ENCODE results near the gene PSMB9.
"Not testable (repeated sequence)": the region's sequence is repeated elsewhere in the genome, so short reads cannot be mapped to it uniquely, and the experiment has no call there.

Gene PSMB9

DNA sequence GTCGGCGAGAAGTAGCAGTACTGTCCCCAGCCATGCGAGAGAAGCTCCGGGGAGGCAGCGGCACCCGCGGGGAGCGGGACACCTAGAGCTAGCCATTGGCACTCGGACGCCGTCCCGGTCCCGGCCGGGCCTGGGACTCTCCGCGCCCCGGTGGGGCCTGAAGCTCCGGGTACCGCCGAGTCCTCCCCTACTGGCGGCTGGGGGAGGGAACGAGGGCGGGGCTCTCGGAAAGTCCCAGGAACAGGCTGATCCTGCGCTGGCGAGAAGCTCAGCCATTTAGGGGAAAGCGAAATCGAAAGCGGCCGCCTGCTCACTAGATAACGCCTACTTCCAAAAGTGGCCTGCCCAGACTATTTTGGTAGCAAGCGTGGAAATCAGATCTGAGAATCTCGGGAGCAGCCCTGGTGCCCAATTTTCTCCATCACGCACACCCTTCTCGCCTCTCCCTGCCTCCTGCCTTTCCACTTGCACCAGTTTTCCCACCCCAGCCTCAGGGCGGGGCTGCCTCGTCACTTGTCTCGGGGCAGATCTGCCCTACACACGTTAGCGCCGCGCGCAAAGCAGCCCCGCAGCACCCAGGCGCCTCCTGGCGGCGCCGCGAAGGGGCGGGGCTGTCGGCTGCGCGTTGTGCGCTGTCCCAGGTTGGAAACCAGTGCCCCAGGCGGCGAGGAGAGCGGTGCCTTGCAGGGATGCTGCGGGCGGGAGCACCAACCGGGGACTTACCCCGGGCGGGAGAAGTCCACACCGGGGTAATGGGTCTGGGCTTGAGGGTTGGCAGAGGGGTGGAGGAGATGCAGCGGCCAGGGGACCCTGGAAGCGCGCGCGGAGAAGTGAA, at the start of gene PSMB9, which contains the start of gene TAP1:
Gene PSMB9, plus strand, starts transcription at position 652 of the 835 bp plus-strand sequence. Its CDS starts 38 bp downstream, at position 690.
Gene TAP1, minus strand, starts transcription at position 164 of the 835 bp plus-strand sequence. Its CDS starts 68 bp downstream, at position 96.
- in situ Hi-C loops (cut with MboI; ENCODE audit: low sequenced_read_pairs), result no loop called here

DNA sequence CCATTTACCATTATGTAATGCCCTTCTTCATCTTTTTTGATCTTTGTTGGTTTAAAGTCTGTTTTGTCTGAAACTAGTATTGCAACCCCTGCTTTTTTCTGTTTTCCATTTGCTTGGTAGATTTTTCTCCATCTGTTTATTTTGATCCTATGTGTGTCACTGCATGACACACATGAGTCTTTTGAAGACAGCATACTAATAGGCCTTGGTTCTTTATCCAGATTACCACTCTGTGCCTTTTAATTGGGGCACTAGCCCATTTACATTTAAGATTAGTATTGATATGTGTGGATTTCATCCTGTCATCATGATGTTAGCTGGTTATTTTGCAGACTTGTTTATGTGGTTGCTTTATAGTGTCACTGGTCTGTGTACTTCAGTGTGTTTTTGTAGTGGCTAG, 48.6 kb upstream of the PSMB9 start:
- in situ Hi-C loops (cut with MboI; ENCODE audit: low sequenced_read_pairs), result not testable (repeated sequence)

DNA sequence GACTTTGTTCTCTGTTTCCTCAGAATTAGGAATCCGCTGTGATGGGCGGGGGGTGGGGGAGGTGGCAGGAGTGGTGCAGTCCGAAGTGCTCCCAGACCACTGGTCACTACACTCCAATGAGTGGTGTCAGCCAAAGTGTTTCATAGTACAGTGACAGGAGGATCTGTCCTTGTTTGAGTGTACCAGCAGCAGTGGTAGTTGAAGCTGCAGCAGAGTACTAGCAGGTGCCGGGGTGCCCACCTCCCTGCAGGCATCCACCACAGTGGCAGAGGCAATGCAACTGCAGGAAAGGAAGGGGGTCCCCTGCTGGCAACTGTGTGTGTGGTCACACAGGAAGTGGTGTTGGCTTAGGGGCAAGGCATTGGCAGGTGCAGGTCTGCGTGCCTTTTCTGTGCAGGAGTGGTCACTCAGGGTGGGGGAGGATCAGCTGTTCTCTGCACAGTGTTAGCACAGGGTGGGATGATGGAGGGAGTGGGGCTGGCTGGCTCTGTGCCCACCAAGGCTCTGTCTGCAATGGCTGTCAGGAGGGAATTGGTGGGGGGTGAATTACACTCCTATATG, 46.9 kb upstream of the PSMB9 start:
- in situ Hi-C loops (cut with MboI; ENCODE audit: low sequenced_read_pairs), result no loop called here

DNA sequence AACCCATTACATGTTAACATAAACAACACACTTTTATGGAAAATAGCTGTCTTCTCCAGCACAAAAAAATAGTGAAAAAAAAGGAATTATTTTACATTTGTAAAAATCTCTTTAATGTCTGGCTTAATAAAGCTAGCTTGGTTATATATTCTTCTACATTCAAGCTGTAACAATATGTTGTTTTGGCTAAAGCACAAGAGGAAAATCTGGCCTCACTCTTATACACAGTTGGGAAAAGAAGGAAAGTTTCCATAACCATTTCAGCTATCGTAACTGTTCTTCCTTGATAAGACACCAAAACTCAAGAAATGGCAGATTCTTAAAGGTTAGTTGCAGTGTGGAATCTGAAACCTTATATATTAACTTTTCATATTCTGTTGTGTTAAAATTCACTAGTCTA, 44.8 kb upstream of the PSMB9 start:
- in situ Hi-C loops (cut with MboI; ENCODE audit: low sequenced_read_pairs), result no loop called here

DNA sequence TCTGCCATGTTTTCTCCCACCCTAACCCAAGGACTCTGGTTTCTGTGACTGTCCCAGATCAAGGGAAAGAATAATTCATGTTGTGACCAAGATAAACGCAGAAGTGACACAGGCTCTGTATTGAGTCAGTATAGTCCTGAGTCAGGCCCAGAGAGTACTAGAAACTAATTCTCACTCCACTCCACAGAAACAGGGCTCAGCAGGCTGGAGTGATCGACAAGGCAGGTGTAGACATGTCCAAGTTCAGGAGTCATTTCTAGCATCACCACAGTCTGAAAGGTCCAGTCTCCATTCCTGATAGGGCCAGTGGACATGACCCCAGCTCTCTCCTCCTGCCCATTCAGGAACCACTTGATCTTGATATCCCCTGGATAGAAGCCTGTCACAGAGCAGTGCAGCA, 39.8 kb upstream of the PSMB9 start:
- in situ Hi-C loops (cut with MboI; ENCODE audit: low sequenced_read_pairs), result no loop called here

DNA sequence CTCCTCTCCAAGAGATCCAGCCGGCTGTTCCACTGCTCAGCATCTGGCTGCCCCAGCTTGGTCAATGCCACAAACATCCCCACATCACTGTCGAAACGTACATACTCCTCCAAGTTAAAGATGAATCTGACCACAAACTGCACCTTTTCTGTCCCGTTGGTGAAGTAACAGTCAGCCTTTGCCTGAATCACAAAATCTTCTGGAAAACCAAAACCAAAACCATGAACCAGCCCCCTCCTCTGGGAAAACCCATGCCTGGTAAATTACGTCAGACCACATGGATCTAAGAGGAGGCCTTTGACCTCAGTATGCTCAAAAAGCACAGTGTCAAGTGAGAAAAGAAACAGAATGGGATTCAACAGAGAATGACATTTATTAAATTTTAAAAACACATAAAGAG, 38.9 kb upstream of the PSMB9 start:
- in situ Hi-C loops (cut with MboI; ENCODE audit: low sequenced_read_pairs), result no loop called here

DNA sequence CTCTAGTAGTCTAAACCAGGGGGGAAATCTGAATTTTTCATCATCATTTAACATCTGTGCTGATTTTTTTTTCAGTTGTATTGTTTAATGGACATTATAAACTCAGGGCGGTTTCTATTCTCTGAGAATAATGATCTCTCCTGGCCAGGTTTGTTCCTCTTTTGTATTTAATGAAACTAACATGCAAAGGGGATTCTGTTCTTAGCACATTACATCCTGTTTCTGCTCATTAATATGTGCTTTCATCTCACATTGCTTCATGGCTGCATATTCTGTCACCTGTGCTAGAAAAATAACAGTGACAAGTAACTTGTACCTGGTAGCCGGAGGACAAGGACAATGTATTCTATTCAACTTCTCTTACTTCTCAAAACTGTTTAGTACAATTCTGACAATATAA, 38.0 kb upstream of the PSMB9 start:
- in situ Hi-C loops (cut with MboI; ENCODE audit: low sequenced_read_pairs), result no loop called here

DNA sequence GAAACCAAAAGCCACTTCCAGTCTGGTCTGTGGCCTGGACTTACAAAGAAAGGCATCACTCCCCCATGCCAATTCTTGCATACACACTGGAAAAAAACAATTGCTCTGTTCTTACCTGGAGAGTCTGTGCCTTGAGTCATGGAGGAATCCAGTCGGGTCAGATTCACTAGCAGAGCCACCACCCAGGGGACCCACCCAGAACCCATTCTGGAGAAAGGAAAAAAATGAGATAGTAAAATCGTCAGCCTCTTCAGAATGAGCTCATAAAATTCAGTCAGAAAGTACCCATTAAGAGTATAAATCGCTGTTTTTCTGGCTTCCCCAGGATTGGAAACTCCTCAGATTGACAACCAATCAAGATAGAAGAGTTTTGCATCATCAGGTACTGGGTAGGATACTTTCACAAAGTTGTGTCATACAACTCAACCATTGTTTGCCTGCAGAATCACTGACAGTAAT, 37.2 kb upstream of the PSMB9 start, which contains the start of gene HLA-DOB:
Gene HLA-DOB, minus strand, starts transcription at position 257 of the 459 bp plus-strand sequence. Its CDS starts 51 bp downstream, at position 206.
- in situ Hi-C loops (cut with MboI; ENCODE audit: low sequenced_read_pairs), result no loop called here

DNA sequence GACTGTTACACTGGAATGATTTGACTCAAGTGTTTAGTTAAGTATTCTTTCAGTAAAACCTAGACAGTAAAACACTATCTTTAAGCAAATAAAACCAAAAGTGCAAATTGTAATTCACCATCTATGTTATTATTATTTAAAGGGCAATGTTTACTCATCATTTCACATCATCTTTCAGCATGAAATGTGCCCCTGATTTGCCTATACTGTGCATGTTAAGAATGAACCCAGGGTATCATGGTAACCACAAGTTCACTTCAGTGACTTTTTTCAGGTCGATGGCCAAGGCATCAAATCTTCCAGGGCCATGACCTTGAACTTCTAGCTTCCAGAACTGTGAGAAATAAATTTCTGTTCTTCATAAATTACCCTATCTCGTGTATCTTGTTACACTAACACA, 35.1 kb upstream of the PSMB9 start:
- in situ Hi-C loops (cut with MboI; ENCODE audit: low sequenced_read_pairs), result no loop called here

DNA sequence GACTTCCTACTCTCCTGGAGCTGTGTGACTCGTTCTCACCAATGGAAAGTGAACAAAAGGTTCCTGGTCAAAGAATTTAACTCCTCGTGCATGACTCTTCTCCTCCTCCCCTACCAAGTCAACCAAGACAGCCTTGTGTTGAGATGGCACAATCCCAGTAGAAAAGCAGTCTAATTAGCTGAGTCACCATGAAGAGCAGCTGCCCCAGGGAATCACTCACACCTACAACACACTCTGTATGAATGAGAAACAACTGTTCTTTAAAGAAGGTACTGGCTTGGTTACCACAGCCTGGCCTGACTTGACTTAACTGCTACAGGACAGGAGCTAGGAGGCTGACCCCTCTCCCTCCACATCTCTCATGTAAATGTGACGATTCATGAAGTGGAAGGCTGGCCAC, 34.3 kb upstream of the PSMB9 start:
- in situ Hi-C loops (cut with MboI; ENCODE audit: low sequenced_read_pairs), result no loop called here

DNA sequence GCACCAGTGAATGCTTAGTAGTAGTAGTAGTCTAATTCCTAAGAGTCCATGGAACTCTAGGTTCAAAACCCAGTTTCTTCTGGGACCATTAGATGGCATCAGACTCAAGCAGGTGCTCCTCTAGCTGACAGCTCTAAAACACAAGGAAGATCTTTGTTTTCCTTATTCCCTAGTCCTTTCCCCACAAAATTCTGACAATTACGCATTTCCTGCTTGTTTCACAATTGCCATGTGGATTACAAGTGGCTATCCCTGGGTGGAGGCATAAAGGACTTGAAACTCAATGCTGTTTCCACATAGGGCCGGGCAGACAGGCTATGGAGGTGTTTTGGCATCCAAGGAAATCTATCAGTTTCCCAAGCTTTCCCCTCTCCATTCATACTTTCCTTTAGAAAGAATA, 28.0 kb upstream of the PSMB9 start:
- in situ Hi-C loops (cut with MboI; ENCODE audit: low sequenced_read_pairs), result no loop called here

DNA sequence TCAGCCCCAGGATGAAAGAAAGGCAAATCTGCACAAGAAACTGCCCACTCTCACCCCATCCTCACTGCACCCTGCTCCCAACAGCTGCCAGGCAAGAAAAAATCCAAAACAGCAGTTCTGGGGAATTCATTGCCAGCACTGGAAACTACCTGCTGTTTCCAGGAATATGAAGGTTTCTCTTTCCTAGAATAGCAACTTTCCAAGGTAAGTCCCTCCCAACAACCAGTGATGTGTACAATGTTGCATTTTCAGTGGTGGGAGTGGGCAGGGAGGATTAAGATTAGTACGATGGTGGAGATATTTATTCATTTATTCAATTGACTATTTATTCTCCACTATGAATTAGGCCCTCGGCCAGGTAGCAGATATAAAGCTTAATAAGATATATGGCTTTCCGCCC, 27.0 kb upstream of the PSMB9 start:
- in situ Hi-C loops (cut with MboI; ENCODE audit: low sequenced_read_pairs), result no loop called here

DNA sequence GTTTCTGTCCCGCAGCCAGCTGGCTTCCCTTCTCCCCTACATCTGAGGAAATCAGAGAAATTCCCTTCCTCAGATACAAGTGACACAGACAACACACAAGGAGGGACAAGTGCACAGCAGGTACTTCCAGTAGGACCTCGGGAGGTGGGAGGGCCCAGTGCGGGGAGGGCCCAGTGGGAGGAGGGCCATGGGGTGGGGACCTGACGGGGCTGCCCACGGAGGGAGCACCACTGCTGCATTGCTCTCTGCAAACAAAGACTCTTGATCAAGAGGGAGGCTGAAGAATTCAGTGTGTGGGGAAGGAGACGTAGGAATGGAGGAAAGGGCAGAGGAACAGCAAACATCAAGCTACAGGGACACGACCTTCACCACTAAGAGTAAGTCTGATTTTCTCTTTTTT, 24.5 kb upstream of the PSMB9 start:
- in situ Hi-C loops (cut with MboI; ENCODE audit: low sequenced_read_pairs), result no loop called here

DNA sequence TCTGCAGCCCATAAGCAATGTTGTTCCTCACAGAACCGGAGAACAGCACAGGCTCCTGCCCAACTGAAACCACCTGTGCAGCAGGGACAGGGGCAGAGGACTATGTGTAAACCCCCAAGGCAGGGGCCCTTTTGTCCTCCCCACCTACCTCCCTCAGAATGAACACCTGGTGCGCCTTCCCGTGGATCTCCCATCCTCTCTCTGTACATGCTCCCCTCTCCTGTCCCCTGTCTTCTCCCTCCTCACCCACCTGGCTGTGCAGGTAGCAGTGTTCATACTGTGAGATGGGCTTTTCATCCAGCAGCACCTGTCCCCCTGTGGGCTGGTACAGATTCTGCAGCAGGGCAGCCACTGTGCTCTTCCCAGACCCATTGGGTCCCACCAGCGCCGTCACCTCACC, 24.0 kb upstream of the PSMB9 start:
- in situ Hi-C loops (cut with MboI; ENCODE audit: low sequenced_read_pairs), result no loop called here

DNA sequence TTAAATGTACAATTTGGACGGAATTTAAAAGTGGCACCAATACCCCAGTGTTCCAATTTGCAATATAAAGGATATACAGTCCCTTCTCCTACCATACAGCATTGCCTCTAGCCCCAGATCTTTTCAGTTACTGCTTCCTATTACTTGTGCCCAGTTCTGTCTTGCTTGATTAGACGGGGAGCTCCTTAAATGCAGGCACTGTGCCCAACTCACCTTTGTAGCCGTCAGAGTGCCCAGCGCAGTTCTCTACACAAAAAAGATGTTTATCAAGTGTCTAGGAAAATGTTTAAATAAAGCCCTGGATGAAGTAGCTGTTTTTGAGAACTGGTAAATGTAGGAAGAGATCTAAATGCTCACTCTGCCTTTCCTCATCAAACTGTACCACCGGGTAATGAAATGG, 23.1 kb upstream of the PSMB9 start:
- in situ Hi-C loops (cut with MboI; ENCODE audit: low sequenced_read_pairs), result no loop called here

DNA sequence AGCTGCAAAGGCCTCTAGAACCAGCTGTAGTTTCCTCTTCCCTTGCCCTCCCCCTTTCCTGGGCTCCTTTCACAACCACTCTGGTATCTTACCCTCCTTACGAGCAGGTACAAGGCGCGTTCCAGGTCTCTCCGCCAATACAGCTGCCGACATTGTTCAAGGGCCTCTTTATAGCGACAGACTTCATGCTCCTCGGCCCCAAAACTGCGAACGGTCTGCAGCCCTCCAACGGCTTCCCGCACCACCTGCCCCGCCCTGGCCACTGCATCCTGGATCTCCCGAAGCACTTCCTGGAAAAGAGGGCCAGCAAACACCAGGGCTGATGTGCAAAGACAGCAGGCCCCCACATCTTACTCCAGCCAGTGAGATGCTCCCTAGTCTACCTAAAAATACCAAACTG, 21.5 kb upstream of the PSMB9 start:
- in situ Hi-C loops (cut with MboI; ENCODE audit: low sequenced_read_pairs), result no loop called here

DNA sequence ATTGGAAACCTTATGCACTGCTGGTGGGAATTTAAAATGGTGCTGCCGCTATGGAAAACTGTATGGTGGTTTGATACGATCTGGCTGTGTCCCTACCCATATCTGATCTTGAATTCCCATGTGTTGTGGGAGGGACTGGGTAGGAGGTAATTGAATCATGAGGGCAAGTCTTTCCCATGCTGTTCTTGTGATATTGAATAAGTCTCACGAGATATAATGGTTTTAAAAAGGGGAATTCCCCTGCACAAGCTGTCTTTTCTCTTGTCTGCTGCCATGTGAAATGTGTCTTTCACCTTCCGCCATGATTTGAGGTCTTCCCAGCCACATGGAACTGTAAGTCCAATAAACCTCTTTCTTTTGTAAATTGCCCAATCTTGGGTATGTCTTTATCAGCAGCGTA, 20.3 kb upstream of the PSMB9 start:
- in situ Hi-C loops (cut with MboI; ENCODE audit: low sequenced_read_pairs), result no loop called here

DNA sequence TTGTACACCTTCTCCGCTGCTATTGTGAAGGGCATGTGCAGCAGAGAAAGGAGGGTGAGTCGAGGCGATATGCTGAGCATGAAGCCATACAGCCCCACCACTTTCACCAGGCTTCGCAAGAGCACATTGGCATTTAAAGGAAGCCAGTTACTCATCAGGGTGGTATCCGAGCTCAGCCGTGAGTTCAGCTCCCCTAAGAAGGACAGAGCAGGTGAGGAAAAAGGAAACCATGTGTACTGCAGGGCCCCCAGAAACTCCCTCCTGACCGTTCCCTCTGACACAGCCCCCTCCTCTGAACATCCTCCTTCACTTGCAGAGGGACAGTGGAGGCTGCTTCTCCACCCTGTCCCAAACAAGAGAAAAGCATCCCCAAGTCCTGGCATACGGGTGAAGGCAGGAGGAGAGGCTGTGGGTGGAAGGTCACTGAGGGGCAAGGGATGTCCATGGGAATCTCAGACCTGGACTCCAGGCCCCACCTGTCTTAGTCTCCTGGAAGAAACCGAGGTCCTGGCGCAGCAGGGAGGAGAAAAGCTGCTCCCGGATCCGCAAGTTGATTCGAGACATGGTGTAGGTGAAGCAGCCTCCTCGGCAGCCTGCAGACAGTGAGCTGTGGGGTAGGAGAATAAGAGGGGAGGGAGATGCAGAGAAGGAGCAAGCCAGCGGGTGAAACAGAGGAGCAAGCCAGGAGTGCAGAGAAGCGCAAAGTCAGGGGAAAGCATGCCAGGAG, 18.7 kb upstream of the PSMB9 start:
- in situ Hi-C loops (cut with MboI; ENCODE audit: low sequenced_read_pairs), result no loop called here

DNA sequence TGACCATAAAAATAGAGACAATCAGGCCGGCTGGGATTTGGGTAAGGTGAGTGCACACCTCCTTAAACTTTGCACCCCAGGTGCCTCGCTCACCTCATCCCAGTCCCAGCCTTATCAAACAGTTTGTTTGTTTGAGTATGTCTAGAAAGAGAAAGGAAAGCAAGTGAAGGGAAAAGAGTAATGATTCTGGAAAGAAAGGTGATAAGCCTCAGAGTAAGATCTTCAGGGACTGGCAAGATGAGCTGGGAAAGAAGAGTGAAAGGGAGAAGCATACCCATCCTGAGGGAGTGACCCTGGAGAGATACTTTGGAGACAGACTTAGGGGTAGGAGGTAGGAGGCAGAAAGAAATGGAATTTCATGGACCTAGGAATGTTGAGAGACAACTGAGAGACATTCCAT, 17.1 kb upstream of the PSMB9 start:
- in situ Hi-C loops (cut with MboI; ENCODE audit: low sequenced_read_pairs), result no loop called here

DNA sequence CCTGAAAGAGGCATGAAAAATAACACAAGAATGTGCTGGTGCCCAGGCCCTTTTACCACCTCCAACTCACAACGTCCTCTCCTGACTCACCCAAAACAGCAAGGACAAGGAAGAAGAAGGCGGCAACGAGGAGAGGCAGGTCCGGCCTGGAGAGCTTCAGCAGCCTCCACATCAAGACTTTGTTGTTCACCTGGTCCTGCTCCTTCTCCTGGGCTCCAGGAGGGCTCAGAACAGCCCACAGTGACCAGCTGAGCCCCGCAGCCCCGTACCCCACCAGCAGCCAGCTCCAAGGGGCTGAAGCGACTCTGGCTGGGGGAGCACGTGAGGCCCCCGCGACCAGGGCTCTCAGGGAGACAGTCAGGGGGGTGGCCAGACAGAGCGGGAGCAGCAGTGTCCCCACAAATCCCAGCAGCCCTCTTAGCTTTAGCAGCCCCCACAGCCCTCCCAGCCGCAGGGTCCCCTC, 16.3 kb upstream of the PSMB9 start:
- in situ Hi-C loops (cut with MboI; ENCODE audit: low sequenced_read_pairs), result no loop called here

DNA sequence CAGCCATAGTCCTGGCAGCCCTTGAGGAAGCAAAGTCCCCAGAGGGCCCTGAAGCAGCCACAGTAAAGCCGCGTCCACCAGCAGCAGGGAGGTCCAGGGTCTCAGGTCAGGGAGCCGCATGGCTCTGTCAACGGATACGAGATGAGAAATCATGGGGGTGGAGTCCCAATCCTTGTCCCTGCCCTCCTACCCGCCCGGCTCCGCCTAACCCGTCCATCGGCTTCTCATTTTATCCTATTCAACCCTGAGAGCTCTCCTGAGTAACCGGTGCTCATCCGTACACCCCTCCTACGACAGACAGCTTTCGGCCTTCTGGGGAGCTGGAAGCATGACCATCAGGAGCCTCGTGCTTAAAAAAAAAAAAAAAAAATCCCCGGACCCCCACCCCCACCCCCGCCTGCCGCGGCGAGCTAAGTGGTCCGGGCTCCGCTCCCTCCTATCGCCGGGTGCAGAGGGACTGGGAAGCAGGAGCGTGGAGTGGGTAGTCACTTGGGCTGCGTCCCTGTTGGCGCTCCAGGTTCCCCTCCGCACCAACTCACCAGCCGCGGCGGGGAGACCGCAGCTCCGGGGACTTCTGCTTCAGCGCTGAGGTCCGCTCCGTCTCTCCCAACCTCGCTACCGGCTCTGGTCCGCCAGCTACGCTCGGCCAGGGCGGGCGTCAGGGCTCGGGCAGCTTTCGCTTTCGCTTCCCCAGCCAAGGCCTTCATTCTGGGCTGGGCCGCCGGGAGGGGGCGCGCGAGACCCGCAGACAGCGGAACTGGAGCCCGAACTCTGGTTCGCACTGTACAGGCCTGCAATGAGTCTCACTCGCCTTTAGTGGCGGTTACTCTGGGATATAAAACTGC, 15.7 kb upstream of the PSMB9 start, which contains the start of gene TAP2:
Gene TAP2, minus strand, starts transcription at position 626 of the 845 bp plus-strand sequence. Its CDS starts 506 bp downstream, at position 120.
- in situ Hi-C loops (cut with MboI; ENCODE audit: low sequenced_read_pairs), result no loop called here
